Breast epithelium (tissue), 4 donors: ENCODE measurements around the gene FSD2. TPM values are rescaled to one million over a fixed set of nuclear protein-coding genes. Genes with fewer than 3 reads are reported as not detected.

Experiments
- DNase-seq, 2 donors: peaks; one replicate each; pipeline ENCODE4 v3.0.0-alpha.2; 2019; ENCODE audit warnings: low spot score in 2 of 2
- H3K27ac ChIP-seq, 2 donors: fragments of 200-600 bp; sonication (generic) in 1 of 2; one replicate each; pipeline ENCODE4 v1.5.1; 2016 to 2019; ENCODE audit warnings: mild to moderate bottlenecking in 1 of 2
- H3K27me3 ChIP-seq, 2 donors: fragments of 200-600 bp; sonication (generic) in 1 of 2; one replicate each; pipeline versions ENCODE4 v1.5.1 to v1.6.0; 2017 to 2019; ENCODE audit warnings: control low read depth in 1 of 2, mild to moderate bottlenecking in 1 of 2
- H3K36me3 ChIP-seq: fragments of 200-600 bp; one replicate; pipeline ENCODE4 v1.5.1; 2019
- H3K4me1 ChIP-seq, 2 donors: fragments of 200-600 bp; sonication (generic); one replicate each; pipeline ENCODE4 v1.5.1; 2016 to 2019; ENCODE audit warnings: control low read depth in 1 of 2
- H3K4me3 ChIP-seq, 3 donors: fragments of 200-600 bp; sonication (generic); 1 replicate in 2 of 3; 2 replicates in 1 of 3; pipeline ENCODE4 v1.5.1; 2016 to 2019; ENCODE audit warnings: mild to moderate bottlenecking in 3 of 3, moderate library complexity in 2 of 3
- H3K9me3 ChIP-seq, 2 donors: fragments of 200-600 bp; sonication (generic) in 1 of 2; one replicate each; pipeline ENCODE4 v1.5.1; 2016 to 2019; ENCODE audit warnings: control low read depth in 1 of 2
- CTCF ChIP-seq, 3 donors: fragments of 450-650 bp; IDR thresholded peaks; one replicate each; pipeline ENCODE4 v1.5.1; 2016 to 2017; ENCODE audit warnings: antibody characterized with exemption in 3 of 3, mild to moderate bottlenecking in 3 of 3, moderate library complexity in 3 of 3
- POLR2A ChIP-seq: fragments of 450-650 bp; IDR thresholded peaks from one replicate; pipeline ENCODE4 v1.6.1; 2016; ENCODE audit warnings: antibody characterized with exemption, mild to moderate bottlenecking, moderate library complexity
- POLR2AphosphoS5 ChIP-seq, 3 donors: sonication (generic); formaldehyde crosslinking; IDR thresholded peaks; one replicate each; pipeline ENCODE4 v1.6.1; 2017; ENCODE audit warnings: antibody characterized with exemption in 3 of 3
- intact Hi-C: fragments of 100-400 bp; cut with DNase I; formaldehyde crosslinking; loops from one replicate; pipeline ENCODE4 v1.15.1; 2023; ENCODE audit warnings: low total_unique reads
- total RNA-seq, 3 donors: library from RNA; depleted of rRNA; stranded (reverse); fragments of >200 nt; gene quantifications; one replicate each; pipeline ENCODE4 v1.1.0, GENCODE V29; 2016

Gene FSD2
- total RNA-seq, 3 donors from 2014 or later = under 0.01 to 1.6 TPM; not detected in 1

GRCh38 chr15:82750831-82751180, 55.1 kb downstream of the FSD2 start:
- Histone ChIP-seq H3K27ac (peak overlapping the region; percentile 91 to 97), H3K9me3 (no peaks in the 10 kb centered on the region), H3K4me3 (peak overlapping the region; percentile 68 to 85 (median 84)), H3K4me1 (peaks cover 0 to 12% of the 10 kb centered on the region in 2 donors), H3K27me3 (no peaks in the 10 kb centered on the region), H3K36me3 (no peaks in the 10 kb centered on the region)
- DNase-seq = no peak
- no peak for TF ChIP-seq POLR2A
- no peak for TF ChIP-seq CTCF (IDR thresholded peaks at IDR 0.05)
- TF ChIP-seq POLR2AphosphoS5 (IDR thresholded peaks at IDR 0.05) = no peak
- intact Hi-C loops = no loop called here

- Histone ChIP-seq H3K9me3 (no peaks in the 10 kb centered on the region), H3K27me3 (no peaks in the 10 kb centered on the region), H3K36me3 (no peaks in the 10 kb centered on the region), H3K27ac (peak overlapping the region; percentile 91 to 97), H3K4me1 (peaks cover 0 to 12% of the 10 kb centered on the region in 2 donors), H3K4me3 (peak overlapping the region; percentile 68 to 85 (median 84))
- TF ChIP-seq POLR2AphosphoS5 (IDR thresholded peaks at IDR 0.05) (peak; percentile 86 to 87 (median 87)), POLR2A (peak; percentile 54), CTCF (IDR thresholded peaks at IDR 0.05) (no peak)
- intact Hi-C loops = no loop called here
- peak; percentile 87 to 88 for DNase-seq
Measured at GRCh38 chr15:82749951-82750830, 55.7 kb downstream of the FSD2 start.

- intact Hi-C loops = no loop called here
- H3K27me3 ChIP-seq = no peaks in the 10 kb centered on the region
- TF ChIP-seq CTCF (IDR thresholded peaks at IDR 0.05) = no peak
- no peak overlapping the region for H3K27ac ChIP-seq
- H3K36me3 ChIP-seq = no peaks in the 10 kb centered on the region
- no peak overlapping the region for H3K4me3 ChIP-seq
- H3K4me1 ChIP-seq = peaks cover 0 to 12% of the 10 kb centered on the region in 2 donors
- H3K9me3 ChIP-seq = no peaks in the 10 kb centered on the region
- DNase-seq = no peak
Measured at GRCh38 chr15:82748315-82748714, 57.6 kb downstream of the FSD2 start.

- no peak for DNase-seq
- Histone ChIP-seq H3K36me3 (no peaks in the 10 kb centered on the region), H3K27ac (no peak overlapping the region), H3K9me3 (no peaks in the 10 kb centered on the region), H3K4me3 (no peak overlapping the region), H3K4me1 (no peaks in the 10 kb centered on the region), H3K27me3 (no peaks in the 10 kb centered on the region)
- intact Hi-C loops = no loop called here
- TF ChIP-seq CTCF (IDR thresholded peaks at IDR 0.05) = no peak
- TF ChIP-seq POLR2AphosphoS5 (IDR thresholded peaks at IDR 0.05) = no peak
- no peak for TF ChIP-seq POLR2A
Measured at GRCh38 chr15:82743810-82744209, 62.1 kb downstream of the FSD2 start.

- no peaks in the 10 kb centered on the region for H3K36me3 ChIP-seq
- TF ChIP-seq POLR2AphosphoS5 (IDR thresholded peaks at IDR 0.05) (no peak), CTCF (IDR thresholded peaks at IDR 0.05) (no peak), POLR2A (no peak)
- H3K4me1 ChIP-seq = no peaks in the 10 kb centered on the region
- no peaks in the 10 kb centered on the region for H3K9me3 ChIP-seq
- peak in 1 of 2 donors; percentile 43 for DNase-seq
- no peak overlapping the region for H3K4me3 ChIP-seq
- H3K27ac ChIP-seq = peak overlapping the region in 1 of 2 donors; percentile 23
- intact Hi-C loops = no loop called here
- H3K27me3 ChIP-seq = no peaks in the 10 kb centered on the region
Measured at GRCh38 chr15:82742134-82742533, 63.7 kb downstream of the FSD2 start.
